B cell (primary cell): ENCODE results near the gene BST2. TPM values are rescaled to one million over a fixed set of nuclear protein-coding genes. Genes with fewer than 3 reads are reported as not detected.

Experiments used
- ATAC-seq: fragments of 200-7000 bp; cut with Tn5 transposase; one replicate; pipeline ENCODE4 v1.10.0; 2021; ENCODE audit warnings: low read depth, mild to moderate bottlenecking, moderate number of reproducible peaks, moderate library complexity
- CTCF ChIA-PET: fragments of 350-600 bp; sonication (Branson Sonifier 250); formaldehyde crosslinking; loops from one replicate; lab custom pipeline; 2021; ENCODE audit warnings: antibody characterized with exemption, inconsistent platforms; lab: Charles Lee
- POLR2A ChIA-PET: fragments of 350-600 bp; sonication (Branson Sonifier 250); formaldehyde crosslinking; loops from one replicate; lab custom pipeline; 2021; ENCODE audit warnings: antibody characterized with exemption; lab: Charles Lee
- DNase-seq: peaks from one replicate; pipeline ENCODE4 v3.0.0; 2013
- H2AFZ ChIP-seq: 2 replicates; pipeline ENCODE4 v1.6.1; 2012; ENCODE audit warnings: mild to moderate bottlenecking, low read depth, low read length; ENCODE audit not compliant: insufficient read depth, poor library complexity, severe bottlenecking
- H3K27ac ChIP-seq, 2 donors: 1 replicate in 1 of 2; 2 replicates in 1 of 2; pipeline ENCODE4 v1.5.1; 2012 to 2013; ENCODE audit warnings: low read length in 2 of 2, mild to moderate bottlenecking in 2 of 2, moderate library complexity in 1 of 2
- H3K27me3 ChIP-seq, 4 experiments: fragments of 200-600 bp in 1 of 4; sonication (generic) in 1 of 4; replicated peaks in 1 of 4; 1 replicate in 2 of 4; 2 replicates in 2 of 4; pipeline versions ENCODE4 v1.6.1 to v1.7.0; 2013 to 2016; ENCODE audit warnings: low read length in 3 of 4, mild to moderate bottlenecking in 2 of 4, mixed read lengths in 1 of 4, moderate library complexity in 1 of 4; ENCODE audit not compliant: insufficient read depth in 4 of 4, control insufficient read depth in 3 of 4; ENCODE audit errors: control extremely low read depth in 1 of 4
- H3K36me3 ChIP-seq, 2 experiments: replicated peaks in 1 of 2; 1 replicate in 1 of 2; 2 replicates in 1 of 2; pipeline versions ENCODE4 v1.6.1 to v1.7.1; 2013; ENCODE audit warnings: low read length in 1 of 2; ENCODE audit not compliant: insufficient read depth in 2 of 2, control insufficient read depth in 1 of 2; ENCODE audit errors: control extremely low read depth in 1 of 2, extremely low read depth in 1 of 2
- H3K4me1 ChIP-seq, 2 donors: fragments of 200-600 bp in 1 of 2; sonication (generic) in 1 of 2; 1 replicate in 1 of 2; 2 replicates in 1 of 2; pipeline versions ENCODE4 v1.5.1 to v1.6.1; 2013 to 2017; ENCODE audit warnings: low read length in 2 of 2; ENCODE audit not compliant: control insufficient read depth in 2 of 2, insufficient read depth in 2 of 2
- H3K4me2 ChIP-seq: replicated peaks from 2 replicates; pipeline ENCODE3; 2012; ENCODE audit warnings: mild to moderate bottlenecking, low read depth, low read length; ENCODE audit not compliant: poor library complexity, severe bottlenecking
- H3K4me3 ChIP-seq, 5 experiments: fragments of 200-600 bp in 1 of 5; sonication (generic) in 1 of 5; 1 replicate in 3 of 5; 2 replicates in 2 of 5; pipeline versions ENCODE4 v1.5.1 to v1.7.0; 2011 to 2016; ENCODE audit warnings: low read length in 4 of 5, mild to moderate bottlenecking in 4 of 5, low read depth in 2 of 5, control low read depth in 1 of 5, moderate library complexity in 1 of 5; ENCODE audit not compliant: insufficient read depth in 1 of 5; ENCODE audit errors: control extremely low read depth in 1 of 5, extremely low read depth in 1 of 5
- H3K79me2 ChIP-seq: fragments of 200-600 bp; sonication (generic); one replicate; pipeline ENCODE4 v1.6.0; 2016; ENCODE audit warnings: low read length; ENCODE audit not compliant: control insufficient read depth, insufficient read depth
- H3K9ac ChIP-seq: fragments of 200-600 bp; sonication (generic); 2 replicates; pipeline ENCODE4 v1.6.1; 2017; ENCODE audit warnings: mild to moderate bottlenecking, low read length, moderate library complexity
- H3K9me3 ChIP-seq, 3 donors: one replicate each; pipeline versions ENCODE4 v1.6.1 to v1.7.1; 2013; ENCODE audit warnings: low read length in 2 of 3; ENCODE audit not compliant: control insufficient read depth in 2 of 3, insufficient read depth in 1 of 3; ENCODE audit errors: control extremely low read depth in 1 of 3
- H4K20me1 ChIP-seq: 2 replicates; pipeline ENCODE4 v1.6.0; 2012; ENCODE audit warnings: mild to moderate bottlenecking, low read length; ENCODE audit not compliant: insufficient read depth, control insufficient read depth, poor library complexity, severe bottlenecking
- H3K27ac Mint-ChIP-seq: one replicate; pipeline ENCODE4 v1.8.0; 2021; ENCODE audit warnings: mixed read lengths
- H3K27me3 Mint-ChIP-seq: one replicate; pipeline ENCODE4 v1.8.0; 2021; ENCODE audit warnings: mixed read lengths
- H3K4me1 Mint-ChIP-seq: one replicate; pipeline ENCODE4 v1.8.0; 2021; ENCODE audit warnings: mixed read lengths
- H3K4me3 Mint-ChIP-seq: one replicate; pipeline ENCODE4 v1.8.0; 2021; ENCODE audit warnings: mixed read lengths
- H3K9me3 Mint-ChIP-seq: one replicate; pipeline ENCODE4 v1.8.0; 2022; ENCODE audit warnings: mixed read lengths; ENCODE audit not compliant: insufficient read depth
- EZH2 ChIP-seq: IDR thresholded peaks from 2 replicates; pipeline ENCODE4 v1.6.1; 2012; ENCODE audit warnings: borderline replicate concordance, low read depth, mild to moderate bottlenecking, moderate library complexity, low read length; ENCODE audit not compliant: insufficient read depth, poor library complexity, severe bottlenecking
- WGBS: methylation state at CpG from one replicate; pipeline ENCODE4 v1.1.5; 2013; ENCODE audit warnings: missing lambda C conversion rate; ENCODE audit not compliant: insufficient coverage; 5-methylcytosine and 5-hydroxymethylcytosine counted together
- intact Hi-C: fragments of 100-400 bp; cut with micrococcal nuclease; formaldehyde crosslinking; loops from one replicate; pipeline ENCODE4 v1.10.0; 2022
- polyA plus RNA-seq: library from polyadenylated mRNA; depleted of rRNA; stranded (reverse); fragments of >200 nt; gene quantifications from 2 replicates; pipeline ENCODE4 v1.2.3, GENCODE V29; 2012
- total RNA-seq, 2 donors: library from RNA; stranded (reverse); fragments of 120-200 nt in 1 of 2; gene quantifications; 1 replicate in 1 of 2; 2 replicates in 1 of 2; pipeline versions ENCODE4 v1.2.3 to v1.2.4, GENCODE V29; 2013 to 2022
- TF ChIP-seq, protein P1 (sequence below): fragments of 200-600 bp; IDR thresholded peaks from one replicate; pipeline ENCODE4 v1.8.0; 2022; ENCODE audit warnings: antibody characterized with exemption, mild to moderate bottlenecking

The BST2 gene
- total and polyA plus RNA-seq, 2 donors (not counting 1 experiment from before 2014, with no cell fraction given), result 59.7 to 79.5 TPM

- Histone ChIP-seq H2AFZ (no peak overlapping the region), H3K9ac (no peak overlapping the region), H3K9me3 (no peaks in the 10 kb centered on the region), H3K4me2 (no peak overlapping the region), H4K20me1 (no peaks in the 10 kb centered on the region), H3K27ac (no peak overlapping the region), H3K4me3 (no peak overlapping the region), H3K79me2 (peaks cover 6% of the 10 kb centered on the region), H3K36me3 (peaks cover 0 to 4% of the 10 kb centered on the region in 2 experiments), H3K27me3 (no peaks in the 10 kb centered on the region), H3K4me1 (peaks cover 12 to 16% of the 10 kb centered on the region in 2 donors)
- Mint-ChIP-seq H3K4me1 (peaks cover 15% of the 10 kb centered on the region), H3K4me3 (no peak overlapping the region), H3K9me3 (no peaks in the 10 kb centered on the region), H3K27ac (no peak overlapping the region), H3K27me3 (no peaks in the 10 kb centered on the region)
- ATAC-seq, result no peak
- 100% methylated on average over 4 of the region's 4 CpGs for WGBS
- DNase-seq, result no peak
- intact Hi-C loops, result no loop called here
- ChIA-PET POLR2A (interaction anchor here (0.6 kb wide), 1 partner anchor 17 kb away, joined by 4 read pairs; the partner anchor contains the start of gene BST2), CTCF (interaction anchor here (1.1 kb wide), 1 partner anchor 511 kb away, joined by 4 read pairs; the partner anchor contains the start of gene CCDC124)
- TF ChIP-seq EZH2, result no peak
- TF ChIP-seq, protein P1, sequence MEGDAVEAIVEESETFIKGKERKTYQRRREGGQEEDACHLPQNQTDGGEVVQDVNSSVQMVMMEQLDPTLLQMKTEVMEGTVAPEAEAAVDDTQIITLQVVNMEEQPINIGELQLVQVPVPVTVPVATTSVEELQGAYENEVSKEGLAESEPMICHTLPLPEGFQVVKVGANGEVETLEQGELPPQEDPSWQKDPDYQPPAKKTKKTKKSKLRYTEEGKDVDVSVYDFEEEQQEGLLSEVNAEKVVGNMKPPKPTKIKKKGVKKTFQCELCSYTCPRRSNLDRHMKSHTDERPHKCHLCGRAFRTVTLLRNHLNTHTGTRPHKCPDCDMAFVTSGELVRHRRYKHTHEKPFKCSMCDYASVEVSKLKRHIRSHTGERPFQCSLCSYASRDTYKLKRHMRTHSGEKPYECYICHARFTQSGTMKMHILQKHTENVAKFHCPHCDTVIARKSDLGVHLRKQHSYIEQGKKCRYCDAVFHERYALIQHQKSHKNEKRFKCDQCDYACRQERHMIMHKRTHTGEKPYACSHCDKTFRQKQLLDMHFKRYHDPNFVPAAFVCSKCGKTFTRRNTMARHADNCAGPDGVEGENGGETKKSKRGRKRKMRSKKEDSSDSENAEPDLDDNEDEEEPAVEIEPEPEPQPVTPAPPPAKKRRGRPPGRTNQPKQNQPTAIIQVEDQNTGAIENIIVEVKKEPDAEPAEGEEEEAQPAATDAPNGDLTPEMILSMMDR, result no peak
Observed at GRCh38 chr19:17421942-17422341, 16.5 kb upstream of the BST2 start.

DNA sequence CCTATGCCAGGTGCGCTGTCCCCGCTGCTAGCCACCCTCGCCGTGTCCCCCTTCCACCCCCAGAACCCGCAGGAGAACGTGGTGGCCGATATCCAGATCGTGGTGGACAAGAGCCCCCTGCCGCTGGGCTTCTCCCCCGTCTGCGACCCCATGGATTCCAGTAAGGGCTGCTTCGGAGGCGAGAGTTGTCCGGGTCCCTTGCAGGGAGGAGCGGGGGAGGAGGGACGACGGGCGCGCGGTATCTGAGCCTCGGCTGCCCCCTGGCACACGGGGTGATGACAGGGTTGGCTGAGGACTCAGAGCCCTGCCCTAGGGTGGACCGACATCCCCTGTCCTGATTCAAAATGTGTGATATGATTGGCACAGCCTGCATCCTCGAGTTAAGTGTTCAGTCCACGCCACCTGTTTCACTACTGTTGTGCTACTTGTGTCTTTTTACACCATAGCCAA lies 15.1 kb upstream of the BST2 start:
- H3K27ac Mint-ChIP-seq, result peak overlapping the region; percentile 74
- H3K9ac ChIP-seq, result peak overlapping the region; percentile 74
- H3K27ac ChIP-seq, result peak overlapping the region in 1 of 2 donors; percentile 24

More for the DNA sequence above, 15.1 kb upstream of the BST2 start:
- no peaks in the 10 kb centered on the region for H4K20me1 ChIP-seq
- Mint-ChIP-seq H3K4me3 (peak overlapping the region; percentile 96), H3K4me1 (peaks cover 15% of the 10 kb centered on the region), H3K9me3 (no peaks in the 10 kb centered on the region), H3K27me3 (no peaks in the 10 kb centered on the region)
- peak overlapping the region; percentile 98 for H3K4me2 ChIP-seq
- intact Hi-C loops, result no loop called here
- no peak for ATAC-seq
- peaks cover 0 to 4% of the 10 kb centered on the region in 2 experiments for H3K36me3 ChIP-seq
- no peak for DNase-seq
- H3K79me2 ChIP-seq, result peaks cover 6% of the 10 kb centered on the region
- ChIA-PET CTCF (no interaction called here), POLR2A (interaction anchor here (1.5 to 1.9 kb wide), 2 partner anchors 14 to 85 kb away, joined by 5 to 10 read pairs; partner anchors contain the start of gene ANO8)
- H2AFZ ChIP-seq, result peak overlapping the region; percentile 94
- TF ChIP-seq, protein P1, result no peak
- TF ChIP-seq EZH2, result no peak
- H3K9me3 ChIP-seq, result no peaks in the 10 kb centered on the region
- peak overlapping the region; percentile 45 to 89 (median 76) for H3K4me3 ChIP-seq
- H3K27me3 ChIP-seq, result no peaks in the 10 kb centered on the region
- WGBS, result 7% methylated on average over 25 of the region's 25 CpGs
- H3K4me1 ChIP-seq, result peaks cover 12 to 16% of the 10 kb centered on the region in 2 donors
